HepG2 (cell line): ENCODE measurements around the gene PET100. TPM values are rescaled to one million over a fixed set of nuclear protein-coding genes. Genes with fewer than 3 reads are reported as not detected.

ENCODE experiments used
- DNMT1 ChIP-seq: sonication (generic); formaldehyde crosslinking; IDR thresholded peaks from 2 replicates; pipeline ENCODE4 v1.5.1; 2020; ENCODE audit warnings: mild to moderate bottlenecking, missing genetic modification reagents
- DNMT3B ChIP-seq: conservative IDR thresholded peaks from 2 replicates; pipeline ENCODE4 v1.6.1; 2016; ENCODE audit warnings: missing biosample characterization, control low read depth
- HINFP ChIP-seq: sonication (generic); formaldehyde crosslinking; IDR thresholded peaks from 2 replicates; pipeline ENCODE4 v1.4.0; 2020; ENCODE audit warnings: low read depth, mild to moderate bottlenecking, missing genetic modification reagents
- HMGXB4 ChIP-seq, 2 experiments: sonication (generic) in 1 of 2; formaldehyde crosslinking in 1 of 2; IDR thresholded peaks; 2 replicates each; pipeline versions ENCODE4 v1.4.0 to v1.6.1; 2018 to 2020; ENCODE audit warnings: missing genetic modification reagents in 2 of 2, borderline replicate concordance in 1 of 2, low read depth in 1 of 2, mild to moderate bottlenecking in 1 of 2, missing biosample characterization in 1 of 2
- MTF2 ChIP-seq: sonication (generic); formaldehyde crosslinking; IDR thresholded peaks from 2 replicates; pipeline ENCODE4 v1.5.0; 2020; ENCODE audit warnings: missing genetic modification reagents, borderline replicate concordance
- PHB2 ChIP-seq: fragments of 450-650 bp; IDR thresholded peaks from 2 replicates; pipeline ENCODE4 v1.6.1; 2018; ENCODE audit not compliant: partially characterized antibody
- TEAD2 ChIP-seq: sonication (generic); formaldehyde crosslinking; IDR thresholded peaks from 2 replicates; pipeline ENCODE4 v1.9.0; 2021; ENCODE audit warnings: missing genetic modification reagents
- YY1 ChIP-seq: IDR thresholded peaks from 2 replicates; pipeline ENCODE4 v1.6.1; 2011; ENCODE audit warnings: low read length, low read depth, moderate library complexity, mild to moderate bottlenecking; ENCODE audit not compliant: insufficient read depth, insufficient replicate concordance
- ZEB1 ChIP-seq: IDR thresholded peaks from 2 replicates; pipeline ENCODE4 v1.6.1; 2012; ENCODE audit warnings: mild to moderate bottlenecking, low read depth, inconsistent platforms; ENCODE audit not compliant: insufficient replicate concordance
- ZFP1 ChIP-seq: IDR thresholded peaks from 2 replicates; pipeline ENCODE4 v1.6.1; 2016
- ZMYM3 ChIP-seq: sonication (generic); formaldehyde crosslinking; IDR thresholded peaks from 2 replicates; pipeline ENCODE4 v1.5.1; 2020; ENCODE audit warnings: mild to moderate bottlenecking, missing genetic modification reagents
- ZNF142 ChIP-seq: sonication (generic); formaldehyde crosslinking; IDR thresholded peaks from 2 replicates; pipeline ENCODE4 v1.4.0; 2020; ENCODE audit warnings: missing genetic modification reagents
- ZNF24 ChIP-seq: fragments of 450-650 bp; IDR thresholded peaks from 2 replicates; pipeline ENCODE4 v1.6.1; 2017; ENCODE audit warnings: antibody characterized with exemption, mild to moderate bottlenecking
- ZNF333 ChIP-seq: sonication (generic); formaldehyde crosslinking; IDR thresholded peaks from 2 replicates; pipeline ENCODE4 v1.4.0; 2020; ENCODE audit warnings: mild to moderate bottlenecking, missing genetic modification reagents, borderline replicate concordance
- ZNF558 ChIP-seq: sonication (generic); formaldehyde crosslinking; IDR thresholded peaks from 2 replicates; pipeline ENCODE4 v1.9.0; 2022; ENCODE audit warnings: mild to moderate bottlenecking, missing genetic modification reagents, borderline replicate concordance
- ZNF567 ChIP-seq: sonication (generic); formaldehyde crosslinking; IDR thresholded peaks from 2 replicates; pipeline ENCODE4 v1.8.1; 2023; ENCODE audit warnings: mild to moderate bottlenecking, missing genetic modification reagents, borderline replicate concordance
- ZNF678 ChIP-seq: sonication (generic); formaldehyde crosslinking; IDR thresholded peaks from 2 replicates; pipeline ENCODE4 v1.4.0; 2020; ENCODE audit warnings: mild to moderate bottlenecking, missing genetic modification reagents
- ZNF777 ChIP-seq: sonication (generic); formaldehyde crosslinking; IDR thresholded peaks from 2 replicates; pipeline ENCODE4 v1.4.0; 2020; ENCODE audit warnings: missing genetic modification reagents
- ZNF83 ChIP-seq: sonication (generic); formaldehyde crosslinking; IDR thresholded peaks from 2 replicates; pipeline ENCODE4 v1.4.0; 2020; ENCODE audit warnings: missing genetic modification reagents, mild to moderate bottlenecking, borderline replicate concordance
- polyA plus RNA-seq, 8 experiments: library from polyadenylated mRNA; depleted of rRNA in 3 of 8; stranded (reverse) in 7 of 8; unstranded in 1 of 8; fragments of >200 nt; fragmentation: Illumina TruSeq in 4 of 8; extraction: Trizol in 4 of 8; gene quantifications; 2 replicates each; pipeline versions ENCODE4 v1.2.1 to v1.2.3, GENCODE V29; 2011 to 2016; ENCODE audit warnings: low read depth in 4 of 8, missing spikeins in 1 of 8, mixed read lengths in 1 of 8; ENCODE audit not compliant: insufficient read depth in 1 of 8
- total RNA-seq, 5 experiments: library from RNA; depleted of rRNA; stranded (reverse); fragments of >200 nt; fragmentation: Illumina TruSeq; extraction: Trizol; gene quantifications; 2 replicates each; pipeline ENCODE4 v1.2.3, GENCODE V29; 2016; ENCODE audit warnings: low read depth in 1 of 5

Gene PET100
- total and polyA plus RNA-seq, 2 of the 13 experiments (the other 11 are each of a cell fraction or from before 2014, with no cell fraction given), result 22.3 to 66.5 TPM

- TF ChIP-seq ZNF142 (CRISPR knock-in tag), result peak; percentile 75; the same call in 1 of the 2 replicates
- TF ChIP-seq ZMYM3 (CRISPR knock-in tag), result no peak
- no peak for TF ChIP-seq MTF2 (CRISPR knock-in tag)
- TF ChIP-seq ZNF24, result no peak
- TF ChIP-seq ZNF777 (CRISPR knock-in tag), result peak; percentile 58; the same call in 1 of the 2 replicates
- no peak for TF ChIP-seq ZEB1
- 0 out of 2 replicates have a peak, but pooled peaks have one; percentile 69 for TF ChIP-seq ZNF558 (CRISPR knock-in tag)
- TF ChIP-seq PHB2, result no peak
- no peak for TF ChIP-seq ZNF678 (CRISPR knock-in tag)
- no peak for TF ChIP-seq ZFP1 (CRISPR knock-in tag)
- no peak for TF ChIP-seq HINFP (CRISPR knock-in tag)
- no peak for TF ChIP-seq DNMT3B (CRISPR knock-in tag)
- TF ChIP-seq DNMT1, result no peak
- no peak for TF ChIP-seq ZNF333 (CRISPR knock-in tag)
- no peak for TF ChIP-seq ZNF567 (CRISPR knock-in tag)
- peak in 1 of 2 experiments; percentile 50; a peak in 1 of 4 replicates for TF ChIP-seq HMGXB4 (CRISPR knock-in tag; IDR thresholded peaks at IDR 0.05; ENCODE audit: borderline replicate concordance in 1 of 2, low read depth in 1 of 2)
- TF ChIP-seq ZNF83 (CRISPR knock-in tag), result no peak
- peak; percentile 91 for TF ChIP-seq YY1
- TF ChIP-seq TEAD2, result no peak
Observed at GRCh38 chr19:7629347-7630054, at the start of gene PET100, which contains the start of gene XAB2 (continued).
